HG03378 (cell line): ENCODE data around the gene SLC29A4.
"Not testable (repeated sequence)": the region's sequence is repeated elsewhere in the genome, so short reads cannot be mapped to it uniquely, and the experiment has no call there.

ENCODE experiments used
- ATAC-seq: cut with Tn5 transposase; IDR thresholded peaks from one replicate; pipeline ENCODE4 v1.9.1; 2021; ENCODE audit warnings: mild to moderate bottlenecking, moderate library complexity; ENCODE audit not compliant: unreplicated experiment

The SLC29A4 gene

GRCh38 chr7:5273831-5274405 is 8.8 kb upstream of the SLC29A4 start:
- not testable (repeated sequence) for ATAC-seq

DNA sequence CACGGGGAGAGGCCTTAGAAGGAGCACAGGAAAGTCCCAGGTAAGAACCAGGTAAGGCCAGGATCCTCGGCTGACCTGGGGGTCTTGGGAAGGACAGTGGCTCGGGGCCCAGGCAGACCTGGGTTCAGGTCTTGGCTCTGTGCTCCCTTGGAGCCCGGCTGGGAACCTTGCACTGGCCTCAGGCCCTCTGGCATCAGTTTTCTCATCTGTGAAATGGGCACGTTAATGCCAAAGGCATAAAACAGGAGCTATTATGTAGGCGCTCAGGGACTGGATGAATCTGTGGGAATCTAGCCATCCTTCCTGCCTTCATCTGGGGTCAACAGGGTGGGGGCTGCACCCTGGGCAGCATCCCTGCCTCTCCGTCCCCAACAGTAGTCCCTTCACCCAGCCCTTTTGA is 8.3 kb upstream of the SLC29A4 start:
- ATAC-seq = no peak

DNA sequence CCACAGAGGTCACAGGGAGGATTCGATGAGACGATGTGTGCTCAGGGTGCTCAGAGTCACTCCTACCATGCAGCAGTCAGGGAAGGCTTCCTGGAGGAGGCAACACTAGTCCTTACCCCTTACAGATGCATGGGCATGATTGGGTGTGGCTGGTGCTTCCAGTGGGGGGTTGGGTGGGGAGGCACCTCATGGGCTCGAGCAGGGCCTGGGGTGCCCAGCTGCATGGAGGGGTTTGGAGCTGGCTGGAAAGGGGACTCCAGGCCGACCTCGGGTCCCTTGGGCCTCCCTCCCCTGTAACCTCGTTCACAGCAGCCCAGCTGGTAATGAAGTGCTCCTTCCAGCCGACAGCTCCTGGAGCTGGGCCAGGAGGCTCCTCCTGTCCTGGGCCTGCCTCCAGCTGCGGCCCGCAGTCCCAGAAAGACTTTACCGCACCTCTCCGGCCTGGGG is 7.7 kb upstream of the SLC29A4 start:
- not testable (repeated sequence) for ATAC-seq

DNA sequence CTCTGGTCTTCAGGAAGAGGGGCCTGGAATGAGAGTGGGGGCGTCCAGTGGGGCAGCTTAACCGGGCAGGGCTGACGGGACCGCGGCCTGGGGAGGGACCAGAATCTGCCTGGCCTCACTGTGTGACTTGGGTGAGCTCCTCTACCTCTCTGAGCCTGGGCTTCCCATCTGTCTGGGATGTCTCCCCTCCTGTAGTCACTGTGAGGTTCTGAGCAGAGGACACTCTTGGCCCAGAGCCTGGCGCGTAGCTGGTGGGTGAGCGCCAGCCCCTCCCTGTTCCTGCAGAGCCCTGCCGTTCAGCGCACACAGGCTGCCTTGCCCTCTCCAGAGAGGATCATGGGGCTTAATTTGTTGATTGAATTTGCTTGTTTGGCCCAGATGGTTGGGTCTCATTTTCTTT is 7.2 kb upstream of the SLC29A4 start:
- ATAC-seq = not testable (repeated sequence)

- not testable (repeated sequence) for ATAC-seq
Observed at GRCh38 chr7:5276123-5276522, 6.6 kb upstream of the SLC29A4 start.

- ATAC-seq = no peak
Observed at GRCh38 chr7:5276611-5277010, 6.1 kb upstream of the SLC29A4 start.

GRCh38 chr7:5278766-5279165 is 4.0 kb upstream of the SLC29A4 start:
- no peak for ATAC-seq

DNA sequence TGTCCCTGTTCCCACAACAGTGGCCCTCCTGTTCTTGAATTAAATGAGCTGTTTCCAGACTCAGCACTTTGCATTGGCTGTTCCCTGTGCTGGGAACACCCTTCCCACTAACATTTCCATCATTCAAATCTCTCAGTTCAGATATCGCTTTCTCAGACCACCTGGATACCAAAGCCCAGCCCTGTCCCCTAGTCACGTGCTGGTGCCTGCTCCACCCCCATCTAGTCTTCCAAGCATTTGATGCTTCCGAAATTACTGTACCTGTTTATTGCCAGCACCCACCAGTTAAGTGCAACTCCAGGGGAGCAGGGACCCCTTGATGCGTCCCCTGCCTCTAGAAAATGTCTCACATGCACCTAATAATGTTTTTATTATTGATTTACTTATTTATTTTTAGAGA is 3.0 kb upstream of the SLC29A4 start:
- ATAC-seq = no peak

DNA sequence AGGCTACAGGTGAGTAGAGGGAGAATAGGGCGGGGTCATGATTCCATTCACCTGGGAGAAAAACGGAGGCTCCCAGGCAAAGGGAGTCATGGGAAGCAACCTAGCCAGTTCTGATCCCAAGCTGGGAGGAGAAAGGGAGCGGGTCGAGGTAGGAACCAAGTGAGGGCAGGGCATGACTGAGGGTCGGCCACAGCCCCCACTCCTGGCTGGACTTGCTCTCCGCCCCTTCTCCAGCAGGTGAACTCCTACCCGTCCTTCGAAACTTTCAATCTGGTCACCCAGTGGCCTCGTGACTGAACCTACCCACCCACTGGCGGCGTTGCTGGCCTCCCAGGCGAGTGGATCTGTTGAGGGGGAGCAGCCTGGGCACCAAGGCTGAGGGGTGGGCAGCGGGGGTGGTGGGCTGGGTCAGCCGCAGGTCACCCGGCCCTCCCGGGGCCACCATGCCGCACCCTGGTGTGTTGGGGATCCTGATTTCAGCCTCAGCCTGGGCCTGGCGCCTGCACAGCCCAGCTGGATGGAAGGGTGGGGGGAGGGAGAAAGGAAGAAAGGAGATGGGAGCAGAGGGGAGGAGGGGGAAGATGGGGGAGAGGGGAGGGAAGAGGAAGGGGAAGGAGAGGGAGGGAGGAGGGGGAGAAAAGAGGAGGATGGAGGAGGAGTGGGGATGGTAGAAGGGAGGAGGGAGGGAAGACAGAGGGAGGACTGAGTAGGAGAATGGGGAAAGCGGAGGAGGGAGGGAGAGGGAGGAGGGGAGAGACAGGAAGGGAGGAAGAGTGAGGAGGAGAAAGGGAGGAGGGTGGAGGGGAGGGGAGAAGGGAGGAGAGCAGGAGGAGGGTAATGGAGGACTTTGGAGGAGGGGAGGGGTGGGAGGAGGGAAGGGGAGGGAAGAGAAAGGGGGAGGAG is 894 bp upstream of the SLC29A4 start:
- not testable (repeated sequence) for ATAC-seq

DNA sequence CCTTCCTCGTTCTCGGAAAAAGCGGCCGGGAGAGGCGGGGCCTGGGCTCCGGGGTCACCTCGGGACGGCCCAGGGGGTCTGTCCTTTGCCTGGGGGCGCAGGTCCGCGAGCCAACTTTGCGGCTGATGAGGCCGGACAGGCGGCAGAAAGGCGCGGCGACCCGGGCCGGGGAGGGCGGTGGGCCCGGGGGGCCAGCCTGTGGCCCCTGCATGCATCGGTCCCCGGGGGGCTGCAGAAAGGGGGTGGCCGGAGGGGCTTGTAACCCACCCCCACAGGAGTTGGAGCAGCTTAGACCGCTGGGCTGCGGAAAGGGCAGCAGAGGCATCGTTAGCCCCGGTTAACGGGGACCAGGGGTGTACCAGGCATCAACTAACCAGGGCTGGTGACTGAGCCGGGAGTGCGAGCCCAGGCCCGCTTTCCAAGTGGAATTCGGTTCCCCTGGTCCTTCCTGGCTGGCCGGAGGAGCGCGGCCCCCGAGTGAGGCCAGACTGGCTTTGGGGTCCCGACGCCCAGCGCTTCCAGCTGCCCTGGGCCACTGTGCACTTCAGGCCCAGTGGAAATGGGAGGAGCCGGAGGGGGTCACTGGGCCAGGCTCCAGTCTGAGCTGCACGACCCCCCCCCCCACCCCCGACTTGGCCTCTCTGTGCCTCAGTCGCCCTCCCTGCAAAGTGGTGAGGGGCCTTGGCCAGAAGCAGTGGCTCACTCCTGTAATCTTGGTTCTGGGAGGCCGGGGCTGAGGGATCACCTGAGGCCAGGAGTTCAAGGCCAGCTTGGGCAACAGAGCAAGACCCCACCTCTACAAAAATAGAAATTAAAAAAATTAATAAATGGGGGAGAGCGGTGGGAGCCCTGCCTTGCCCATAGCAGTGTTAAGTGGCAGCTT is 919 bp downstream of the SLC29A4 start:
- no peak for ATAC-seq

DNA sequence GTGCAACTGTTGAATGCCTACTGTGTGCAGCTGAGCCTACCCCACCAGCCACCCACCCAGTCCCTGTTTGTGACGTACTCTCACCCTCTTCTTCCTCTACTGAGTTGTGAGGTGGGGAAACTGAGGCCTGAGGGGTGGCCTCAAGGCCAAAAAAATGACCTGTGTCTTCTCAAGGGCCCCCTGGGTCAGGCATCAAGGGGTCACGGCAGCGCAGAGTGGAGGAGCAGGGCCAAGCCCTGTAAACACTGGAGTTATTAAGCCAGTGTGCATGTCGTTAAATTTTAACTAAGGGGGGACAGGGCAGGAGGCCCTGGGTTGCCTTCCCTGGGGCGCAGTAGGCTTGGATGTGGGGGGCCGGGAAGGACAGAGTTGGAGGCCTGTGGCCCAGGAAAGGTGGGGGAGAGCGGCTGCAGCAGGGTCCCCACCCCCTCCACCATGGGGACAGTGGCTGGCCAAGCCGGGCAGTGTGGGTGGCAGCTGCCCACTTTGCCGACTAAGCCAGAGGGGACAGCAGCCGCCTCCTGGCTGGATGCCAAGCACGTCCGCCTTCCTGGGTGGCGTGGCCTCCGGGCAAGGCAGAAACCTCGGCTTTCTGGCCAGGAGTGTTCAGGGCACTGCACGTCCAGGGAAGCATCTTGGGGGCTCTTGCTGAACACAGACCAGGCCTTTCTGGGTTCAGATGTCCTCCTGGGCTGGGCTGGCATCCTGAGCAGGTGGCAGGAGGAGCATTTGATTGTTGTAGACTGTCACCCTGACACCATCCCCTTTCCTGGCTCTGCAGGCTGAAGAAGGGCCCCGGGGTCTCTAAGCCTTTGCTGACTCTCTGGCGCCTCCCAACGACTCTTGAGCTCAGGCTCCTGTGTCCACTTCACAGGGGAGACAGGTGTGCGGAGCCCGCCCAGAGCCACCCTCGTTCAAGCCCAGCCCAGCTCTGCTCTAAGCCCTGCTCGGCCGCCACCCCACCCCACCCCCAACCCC is 1.9 kb downstream of the SLC29A4 start:
- ATAC-seq = no peak

GRCh38 chr7:5286933-5287332 is 4.2 kb downstream of the SLC29A4 start:
- ATAC-seq = no peak

- not testable (repeated sequence) for ATAC-seq
Observed at GRCh38 chr7:5287373-5287772, 4.6 kb downstream of the SLC29A4 start.

- no peak for ATAC-seq
Observed at GRCh38 chr7:5287802-5288201, 5.1 kb downstream of the SLC29A4 start.

DNA sequence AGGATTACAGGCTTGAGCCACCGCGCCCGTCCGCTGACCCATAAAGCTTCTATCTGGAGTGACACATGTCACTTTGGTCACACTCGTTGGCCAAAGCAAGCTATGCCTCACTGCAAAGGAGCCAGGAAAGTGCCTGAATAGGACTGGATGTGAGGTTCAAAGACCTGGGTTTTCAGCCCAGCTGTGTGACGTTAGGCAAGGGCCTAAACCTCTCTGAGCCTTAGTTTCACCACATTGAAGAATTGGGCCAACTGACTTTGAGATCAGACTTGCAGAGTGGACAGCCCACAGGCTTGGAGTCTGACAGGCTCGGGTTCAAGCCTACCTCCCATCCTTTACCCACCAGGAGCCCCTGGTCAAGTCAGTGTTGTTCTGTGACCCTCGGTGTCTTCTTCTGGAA is 5.8 kb downstream of the SLC29A4 start:
- ATAC-seq = not testable (repeated sequence)

GRCh38 chr7:5289355-5289754 is 6.6 kb downstream of the SLC29A4 start:
- ATAC-seq = no peak

- no peak for ATAC-seq
Observed at GRCh38 chr7:5291301-5291700, 8.6 kb downstream of the SLC29A4 start.

- ATAC-seq = not testable (repeated sequence)
Observed at GRCh38 chr7:5291711-5292335, 9.1 kb downstream of the SLC29A4 start.

- ATAC-seq = no peak
Observed at GRCh38 chr7:5294169-5294987, 11.6 kb downstream of the SLC29A4 start.
